SK-MEL-5 (cell line): ENCODE measurements around the gene EDARADD. TPM values are rescaled to one million over a fixed set of nuclear protein-coding genes. Genes with fewer than 3 reads are reported as not detected.

Source experiments
- DNase-seq: peaks from one replicate; pipeline ENCODE4 v3.0.0-alpha.2; 2016; ENCODE audit warnings: low read depth, low spot score
- in situ Hi-C: cut with HindIII; loops from 2 replicates; pipeline ENCODE4 v1.10.0; 2016; ENCODE audit warnings: low sequenced_read_pairs, high pct_unique_total_duplicates, low pct_unique_long_range_greater_than_20kb
- total RNA-seq: library from RNA; depleted of rRNA; stranded (reverse); fragments of >200 nt; shearing (Covaris generic); gene quantifications from 2 replicates; pipeline ENCODE4 v1.2.3, GENCODE V29; 2014; rRNA removed

EDARADD gene
- total RNA-seq, 1 experiment from 2014 or later: 2.5 TPM

GRCh38 chr1:236518322-236518721 is 124.2 kb downstream of the EDARADD start:
- in situ Hi-C loops: no loop called here
- DNase-seq: no peak

GRCh38 chr1:236520445-236521005 is 126.4 kb downstream of the EDARADD start:
- in situ Hi-C loops: no loop called here
- no peak for DNase-seq

DNA sequence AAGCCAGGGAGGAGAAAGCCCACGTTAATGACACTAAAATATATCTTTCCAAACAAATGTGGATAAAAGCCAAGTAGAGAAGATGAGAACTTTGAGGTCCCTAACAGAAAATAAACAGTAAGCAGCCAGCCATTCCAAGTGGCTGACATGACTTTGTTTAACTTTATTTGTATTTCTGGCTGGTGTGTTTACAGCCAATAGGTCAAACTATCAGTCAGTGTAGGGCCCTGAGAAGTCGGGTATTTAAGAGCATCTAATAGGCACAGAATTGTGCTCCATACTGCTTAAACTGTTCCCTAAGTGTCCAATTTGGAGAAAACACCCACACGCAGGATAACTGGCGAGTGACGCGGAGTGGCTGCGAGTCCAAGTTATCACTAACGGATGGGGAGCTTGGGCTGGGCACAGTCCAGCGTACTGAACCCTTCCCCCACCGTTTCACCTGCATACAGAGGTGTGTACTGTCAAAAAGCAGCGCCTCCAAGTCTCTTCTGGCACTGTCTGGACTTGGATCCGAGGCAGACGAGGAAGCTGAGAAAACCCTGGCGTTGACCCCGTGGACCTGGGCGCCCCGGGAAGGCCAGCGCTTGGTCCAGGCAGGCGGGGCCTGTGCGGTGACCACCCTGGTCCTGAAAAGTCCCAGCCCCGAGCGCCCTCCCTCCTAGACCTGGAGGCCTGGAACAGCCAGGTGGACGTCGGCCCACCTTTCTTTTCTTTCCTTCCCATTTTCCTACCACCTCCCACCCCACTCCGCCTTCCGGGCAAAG is 129.0 kb downstream of the EDARADD start:
- in situ Hi-C loops: no loop called here
- no peak for DNase-seq

DNA sequence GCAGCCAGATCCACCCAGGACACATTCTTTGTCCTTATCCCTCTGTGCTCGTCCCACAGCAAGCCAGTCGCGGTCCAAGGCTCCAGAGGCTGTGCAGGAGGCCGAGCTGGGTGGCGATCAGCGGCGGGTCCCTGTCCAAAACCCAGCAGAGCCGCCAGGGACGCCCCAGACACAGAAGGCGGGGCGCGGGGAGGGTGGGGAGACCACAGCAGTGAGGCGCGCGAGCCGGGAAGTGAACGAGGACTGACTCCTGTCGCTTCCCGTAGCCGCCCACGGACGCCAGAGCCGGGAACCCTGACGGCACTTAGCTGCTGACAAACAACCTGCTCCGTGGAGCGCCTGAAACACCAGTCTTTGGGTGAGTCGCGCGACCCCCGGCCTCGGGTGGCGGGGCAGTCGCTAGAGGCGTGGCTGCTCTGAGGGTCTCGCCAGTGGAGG is 129.6 kb downstream of the EDARADD start, which contains the start of gene LGALS8:
Gene LGALS8, plus strand, starts transcription at position 279 of the 438 bp plus-strand sequence. CDS start 2,089 bp downstream, outside the sequence.
- DNase-seq: peak; percentile 51
- in situ Hi-C loops: no loop called here

DNA sequence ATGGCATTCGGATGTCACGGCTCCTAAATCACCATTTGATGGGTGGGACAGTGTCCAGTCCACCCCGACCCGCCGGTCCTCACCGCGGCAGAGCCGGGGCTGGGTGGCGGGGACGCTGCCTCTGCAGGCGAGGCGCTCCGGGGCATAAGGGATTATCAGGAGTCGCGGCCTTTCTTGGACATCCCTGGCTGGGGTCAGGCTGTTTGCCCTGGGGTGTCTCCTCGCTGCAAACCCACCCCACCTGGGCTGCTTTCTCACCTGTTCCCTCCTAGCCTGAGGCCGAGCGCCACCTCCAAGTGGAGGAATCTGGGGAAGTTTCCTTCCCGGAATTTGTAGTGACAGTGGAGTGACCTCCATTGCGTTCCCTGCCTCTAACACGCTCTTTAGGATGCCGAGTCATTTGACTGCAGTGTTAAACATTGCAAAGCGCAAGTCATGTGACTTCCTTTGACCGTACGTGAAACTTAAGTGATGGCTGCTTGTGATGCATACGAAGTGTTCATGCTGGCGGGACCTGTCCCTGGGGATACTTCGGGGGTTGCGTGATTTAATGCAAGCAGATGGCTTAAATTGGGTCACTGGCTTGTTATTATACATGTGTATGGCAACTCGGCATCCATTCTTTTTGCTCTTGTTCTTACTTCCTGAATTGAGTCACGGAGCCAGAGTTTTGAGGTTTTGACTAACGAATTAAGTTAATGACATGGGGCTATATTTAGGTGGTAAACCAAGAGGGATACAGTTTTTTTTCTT is 130.2 kb downstream of the EDARADD start:
- in situ Hi-C loops: no loop called here
- peak; percentile 75 for DNase-seq

GRCh38 chr1:236524895-236525184 is 130.8 kb downstream of the EDARADD start:
- in situ Hi-C loops: no loop called here
- DNase-seq: no peak

- in situ Hi-C loops: no loop called here
- DNase-seq: no peak
Observed at GRCh38 chr1:236526079-236526478, 132.0 kb downstream of the EDARADD start.

DNA sequence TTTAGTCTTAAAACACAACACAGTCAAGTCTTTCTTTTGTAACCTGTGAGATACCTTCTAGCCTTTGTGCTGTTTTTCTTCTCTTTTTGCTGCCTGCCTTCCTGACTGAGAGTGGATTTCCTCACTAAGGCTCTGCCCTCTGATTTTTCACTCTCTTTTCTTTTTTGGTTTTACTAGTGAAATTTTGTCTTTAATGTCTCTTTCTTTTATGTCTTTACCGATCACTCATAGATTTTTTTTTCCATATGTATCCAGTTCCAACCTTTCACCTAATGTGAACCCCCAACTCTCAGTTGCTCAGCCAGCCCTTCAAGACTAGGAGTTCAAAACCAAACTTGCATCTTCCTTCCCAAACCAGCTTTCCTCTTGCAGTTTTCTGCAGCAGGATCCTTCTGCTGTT is 136.2 kb downstream of the EDARADD start:
- no peak for DNase-seq
- in situ Hi-C loops: no loop called here

GRCh38 chr1:236530959-236531358 is 136.9 kb downstream of the EDARADD start:
- DNase-seq: no peak
- in situ Hi-C loops: no loop called here

DNA sequence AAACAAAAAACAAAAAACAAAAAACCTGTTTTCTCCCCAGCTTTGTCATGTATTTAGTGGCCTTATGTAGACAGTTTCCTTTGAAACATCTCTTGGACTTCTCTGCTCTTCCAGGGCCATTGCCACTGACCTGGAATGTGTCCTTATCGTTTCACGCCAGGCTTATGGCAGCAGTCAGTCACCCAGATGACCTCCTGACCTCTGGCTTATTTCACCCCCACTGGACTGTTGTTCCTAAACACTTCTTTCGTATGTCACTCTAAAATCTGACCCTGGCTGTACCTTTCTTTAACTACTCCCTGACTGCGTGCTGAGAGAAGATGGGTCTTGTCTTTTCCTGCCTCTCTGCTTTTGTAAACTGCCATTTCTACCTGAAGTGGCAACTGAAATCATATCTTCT is 138.8 kb downstream of the EDARADD start:
- in situ Hi-C loops: no loop called here
- DNase-seq: no peak

DNA sequence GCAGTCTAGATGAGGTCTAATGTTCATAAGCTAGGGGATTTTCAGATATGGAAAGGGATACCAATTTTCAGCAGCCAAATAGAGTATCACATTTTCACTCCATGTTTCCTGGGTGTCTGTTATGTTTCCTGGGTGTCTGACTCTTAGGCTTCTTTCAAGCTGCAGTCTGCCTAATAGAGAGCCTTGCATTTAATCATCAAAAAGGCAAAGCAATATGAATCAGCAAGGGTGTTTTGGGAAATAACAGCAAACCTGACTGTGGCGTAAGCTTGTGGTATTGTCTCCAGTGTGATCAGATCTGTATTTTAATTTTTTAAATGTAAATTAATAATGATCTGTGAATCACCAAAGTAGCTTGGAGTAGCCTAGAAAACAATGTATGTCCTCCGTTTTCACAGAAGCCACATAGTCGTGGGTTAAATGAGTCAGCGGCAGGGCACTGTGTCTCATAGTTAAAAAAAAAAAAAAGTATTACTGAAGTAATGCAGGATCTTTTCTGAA is 140.1 kb downstream of the EDARADD start:
- DNase-seq: no peak
- in situ Hi-C loops: no loop called here

Other genes with a start within 250 kb of the EDARADD start
- gene ERO1B, start 112.3 kb upstream of the EDARADD start, total RNA-seq: 5.6 and 7.7 TPM in 2 replicates
- gene LGALS8, start 129.7 kb downstream of the EDARADD start, total RNA-seq: 60.4 and 62.4 TPM in 2 replicates
- gene HEATR1, start 210.2 kb downstream of the EDARADD start, total RNA-seq: 43.3 and 47.4 TPM in 2 replicates